Panc1 (cell line): ENCODE data around the gene SMURF2. TPM values are rescaled to one million over a fixed set of nuclear protein-coding genes. Genes with fewer than 3 reads are reported as not detected.

ENCODE experiments used
- ATAC-seq: fragments of 200-7000 bp; cut with Tn5 transposase; 2 replicates; pipeline ENCODE4 v1.9.1; 2020; ENCODE audit warnings: mild to moderate bottlenecking, moderate library complexity
- BruUV-seq: library from RNA; stranded (reverse); fragments of 400-500 nt; replicated peaks from 2 replicates; lab custom pipeline; 2021; lab: Mats Ljungman, UMichigan
- CTCF ChIA-PET: fragments of 300-600 bp; sonication (Branson Sonifier 250); formaldehyde crosslinking; loops from one replicate; lab custom pipeline; 2022; ENCODE audit warnings: antibody characterized with exemption; lab: Charles Lee
- POLR2A ChIA-PET: fragments of 300-600 bp; sonication (Branson Sonifier 250); formaldehyde crosslinking; loops from one replicate; lab custom pipeline; 2022; ENCODE audit warnings: antibody characterized with exemption; lab: Charles Lee
- DNase-seq: peaks from one replicate; pipeline ENCODE4 v3.0.0-alpha.2; 2010; ENCODE audit warnings: low read depth, low spot score
- H3K27ac ChIP-seq: 2 replicates; pipeline ENCODE4 v1.5.1; 2011; ENCODE audit warnings: mild to moderate bottlenecking, low read length, inconsistent platforms
- H3K27me3 ChIP-seq: fragments of 200-500 bp; sonication (Bioruptor generic); 2 replicates; pipeline ENCODE4 v1.6.0; 2014; ENCODE audit warnings: low read length, inconsistent platforms; ENCODE audit not compliant: control insufficient read depth, insufficient read depth
- H3K36me3 ChIP-seq: fragments of 200-500 bp; sonication (Bioruptor generic); 2 replicates; pipeline ENCODE4 v1.5.1; 2014; ENCODE audit warnings: inconsistent platforms, mild to moderate bottlenecking, low read length, moderate library complexity; ENCODE audit not compliant: control insufficient read depth, insufficient read depth
- H3K4me1 ChIP-seq: 2 replicates; pipeline ENCODE4 v1.5.1; 2011; ENCODE audit warnings: inconsistent platforms, mild to moderate bottlenecking, low read length, moderate library complexity; ENCODE audit not compliant: control insufficient read depth, insufficient read depth
- H3K4me3 ChIP-seq, 2 experiments: 2 replicates each; pipeline ENCODE4 v1.5.1; 2011 to 2012; ENCODE audit warnings: low read depth in 2 of 2, low read length in 2 of 2, mild to moderate bottlenecking in 2 of 2, inconsistent platforms in 1 of 2, moderate library complexity in 1 of 2
- H3K9me3 ChIP-seq: fragments of 200-500 bp; sonication (Bioruptor generic); 2 replicates; pipeline ENCODE4 v1.5.1; 2014; ENCODE audit warnings: low read depth, mild to moderate bottlenecking, inconsistent platforms, low read length, moderate library complexity; ENCODE audit not compliant: control insufficient read depth, insufficient read depth
- CTCF ChIP-seq: fragments of 450-650 bp; IDR thresholded peaks from 2 replicates; pipeline ENCODE4 v1.5.1; 2017; ENCODE audit warnings: mild to moderate bottlenecking
- POLR2AphosphoS5 ChIP-seq: IDR thresholded peaks from 2 replicates; pipeline ENCODE4 v1.6.1; 2012; ENCODE audit warnings: mild to moderate bottlenecking, low read depth, low read length, moderate library complexity
- SIN3A ChIP-seq: IDR thresholded peaks from 2 replicates; pipeline ENCODE4 v1.6.1; 2012; ENCODE audit warnings: low read depth, mild to moderate bottlenecking, low read length, moderate library complexity, borderline replicate concordance; ENCODE audit not compliant: insufficient read depth
- TCF7L2 ChIP-seq: IDR thresholded peaks from 2 replicates; pipeline ENCODE4 v1.6.1; 2011; ENCODE audit warnings: mild to moderate bottlenecking, low read depth, low read length, inconsistent platforms
- in situ Hi-C: cut with HindIII; loops from 2 replicates; pipeline ENCODE4 v1.10.0; 2016; ENCODE audit warnings: low sequenced_read_pairs, low pct_unique_long_range_greater_than_20kb
- intact Hi-C: fragments of 100-400 bp; cut with micrococcal nuclease; formaldehyde crosslinking; loops from one replicate; pipeline ENCODE4 v1.10.0; 2022; ENCODE audit not compliant: unreplicated experiment
- total RNA-seq: library from RNA; stranded (reverse); gene quantifications from one replicate; pipeline ENCODE4 v1.2.1, GENCODE V29; 2021; ENCODE audit not compliant: unreplicated experiment
- TF ChIP-seq, protein P1 (sequence below), 2 experiments: IDR thresholded peaks; 2 replicates each; pipeline ENCODE4 v1.6.1; 2011 to 2012; ENCODE audit warnings: low read depth in 2 of 2, control low read depth in 1 of 2, low read length in 1 of 2, mild to moderate bottlenecking in 1 of 2, moderate library complexity in 1 of 2; ENCODE audit not compliant: insufficient read depth in 1 of 2

The SMURF2 gene
- total RNA-seq, 1 experiment from 2014 or later: 21.3 TPM

- ChIA-PET CTCF (no interaction called here), POLR2A (no interaction called here)
- intact Hi-C loops (no loop called here), in situ Hi-C loops (no loop called here)
- no peaks in the 10 kb centered on the region for H3K4me1 ChIP-seq
- H3K9me3 ChIP-seq: no peaks in the 10 kb centered on the region
- no peak overlapping the region for H3K4me3 ChIP-seq
- H3K27me3 ChIP-seq: no peaks in the 10 kb centered on the region
- H3K27ac ChIP-seq: no peak overlapping the region
- no peaks in the 10 kb centered on the region for H3K36me3 ChIP-seq
- DNase-seq (no peak), ATAC-seq (no peak)
- no TSS peak for BruUV-seq
- TF ChIP-seq SIN3A (no peak), TCF7L2 (no peak), POLR2AphosphoS5 (no peak), CTCF (no peak)
- TF ChIP-seq, protein P1, sequence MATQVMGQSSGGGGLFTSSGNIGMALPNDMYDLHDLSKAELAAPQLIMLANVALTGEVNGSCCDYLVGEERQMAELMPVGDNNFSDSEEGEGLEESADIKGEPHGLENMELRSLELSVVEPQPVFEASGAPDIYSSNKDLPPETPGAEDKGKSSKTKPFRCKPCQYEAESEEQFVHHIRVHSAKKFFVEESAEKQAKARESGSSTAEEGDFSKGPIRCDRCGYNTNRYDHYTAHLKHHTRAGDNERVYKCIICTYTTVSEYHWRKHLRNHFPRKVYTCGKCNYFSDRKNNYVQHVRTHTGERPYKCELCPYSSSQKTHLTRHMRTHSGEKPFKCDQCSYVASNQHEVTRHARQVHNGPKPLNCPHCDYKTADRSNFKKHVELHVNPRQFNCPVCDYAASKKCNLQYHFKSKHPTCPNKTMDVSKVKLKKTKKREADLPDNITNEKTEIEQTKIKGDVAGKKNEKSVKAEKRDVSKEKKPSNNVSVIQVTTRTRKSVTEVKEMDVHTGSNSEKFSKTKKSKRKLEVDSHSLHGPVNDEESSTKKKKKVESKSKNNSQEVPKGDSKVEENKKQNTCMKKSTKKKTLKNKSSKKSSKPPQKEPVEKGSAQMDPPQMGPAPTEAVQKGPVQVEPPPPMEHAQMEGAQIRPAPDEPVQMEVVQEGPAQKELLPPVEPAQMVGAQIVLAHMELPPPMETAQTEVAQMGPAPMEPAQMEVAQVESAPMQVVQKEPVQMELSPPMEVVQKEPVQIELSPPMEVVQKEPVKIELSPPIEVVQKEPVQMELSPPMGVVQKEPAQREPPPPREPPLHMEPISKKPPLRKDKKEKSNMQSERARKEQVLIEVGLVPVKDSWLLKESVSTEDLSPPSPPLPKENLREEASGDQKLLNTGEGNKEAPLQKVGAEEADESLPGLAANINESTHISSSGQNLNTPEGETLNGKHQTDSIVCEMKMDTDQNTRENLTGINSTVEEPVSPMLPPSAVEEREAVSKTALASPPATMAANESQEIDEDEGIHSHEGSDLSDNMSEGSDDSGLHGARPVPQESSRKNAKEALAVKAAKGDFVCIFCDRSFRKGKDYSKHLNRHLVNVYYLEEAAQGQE (IDR thresholded peaks at IDR 0.05; ENCODE audit: insufficient read depth in 1 of 2, low read depth in 2 of 2, low read length in 1 of 2): no peak
Measured at GRCh38 chr17:64632194-64632593, 29.9 kb downstream of the SMURF2 start.

DNA sequence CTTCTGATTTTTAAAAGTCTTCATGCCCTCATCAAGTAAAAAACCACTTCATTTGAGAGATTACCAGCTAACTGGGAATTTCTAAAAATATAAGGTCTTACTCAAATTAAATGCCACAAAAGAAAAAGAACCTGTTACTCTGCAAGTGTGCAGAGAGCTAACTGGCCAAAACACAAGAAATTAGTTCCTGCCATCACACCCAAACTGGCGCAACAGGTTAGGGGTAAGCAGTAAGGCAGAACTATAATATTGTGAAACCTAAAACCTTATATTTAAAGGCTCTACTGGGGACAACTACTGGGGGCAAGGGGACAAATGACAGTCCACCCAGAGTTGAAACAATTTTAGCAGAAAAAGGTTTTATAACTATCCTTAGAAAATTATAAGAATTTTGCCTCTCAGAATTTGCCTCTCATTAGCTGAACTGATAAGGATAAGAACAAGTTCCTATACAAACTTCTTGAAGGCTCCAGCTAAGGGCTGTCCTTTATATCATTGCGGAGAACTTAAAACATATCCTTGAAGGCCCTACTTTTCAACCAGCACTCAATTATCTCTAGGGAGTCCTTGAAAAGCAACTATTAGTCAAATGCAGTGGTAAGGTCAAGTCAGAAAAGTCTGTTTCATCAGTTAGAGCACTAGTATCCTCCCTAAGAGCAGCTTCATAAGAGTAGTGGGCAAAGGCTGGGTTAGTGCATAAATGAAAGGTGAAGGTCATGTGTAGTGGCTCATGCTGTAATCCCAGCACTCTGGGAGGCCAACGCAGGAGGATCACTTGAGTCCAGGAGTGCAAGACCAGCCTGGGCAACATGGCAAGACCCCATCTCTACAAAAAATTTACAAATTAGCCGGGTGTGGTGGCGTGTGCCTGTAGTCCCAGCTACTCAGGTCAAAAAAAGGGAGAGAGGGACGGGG lies 31.5 kb downstream of the SMURF2 start:
- Histone ChIP-seq H3K4me3 (no peak overlapping the region), H3K9me3 (no peaks in the 10 kb centered on the region), H3K36me3 (no peaks in the 10 kb centered on the region), H3K27me3 (no peaks in the 10 kb centered on the region), H3K4me1 (no peaks in the 10 kb centered on the region), H3K27ac (no peak overlapping the region)
- DNase-seq (no peak), ATAC-seq (no peak)
- intact Hi-C loops (no loop called here), in situ Hi-C loops (no loop called here)
- TF ChIP-seq SIN3A: no peak
- TF ChIP-seq POLR2AphosphoS5: no peak
- CTCF ChIA-PET: interaction anchor here (0.9 kb wide), 1 partner anchor 18 kb away, joined by 3 read pairs; no protein-coding TSS in a partner anchor
- POLR2A ChIA-PET: no interaction called here
- BruUV-seq: no TSS peak

DNA sequence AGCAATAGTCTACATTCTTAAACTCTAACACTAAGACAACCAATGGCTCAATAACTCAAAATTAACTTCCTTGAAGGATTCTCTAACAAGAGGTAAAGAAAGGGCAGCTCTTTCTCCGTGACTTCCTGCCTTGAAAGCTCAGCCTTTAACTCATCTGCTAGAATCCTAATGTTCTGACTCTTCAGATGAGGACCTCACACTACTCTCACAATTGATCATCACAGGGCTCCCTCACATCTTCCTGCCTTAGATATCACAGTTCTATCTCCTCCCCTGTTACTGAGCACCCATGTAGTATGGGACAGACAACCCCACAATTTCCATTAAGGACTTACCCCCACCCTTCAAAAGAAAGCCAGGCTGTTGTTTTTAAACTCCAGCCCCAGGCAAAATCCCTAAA lies 33.5 kb downstream of the SMURF2 start:
- ATAC-seq: no peak
- H3K27ac ChIP-seq: no peak overlapping the region
- no TSS peak for BruUV-seq
- CTCF ChIA-PET: no interaction called here
- POLR2A ChIA-PET: no interaction called here
- H3K9me3 ChIP-seq: no peaks in the 10 kb centered on the region
- H3K4me1 ChIP-seq: no peaks in the 10 kb centered on the region
- intact Hi-C loops (no loop called here), in situ Hi-C loops (no loop called here)
- no peaks in the 10 kb centered on the region for H3K36me3 ChIP-seq
- H3K4me3 ChIP-seq: no peak overlapping the region
- H3K27me3 ChIP-seq: no peaks in the 10 kb centered on the region
- DNase-seq: no peak
- TF ChIP-seq TCF7L2 (no peak), CTCF (no peak), SIN3A (no peak), POLR2AphosphoS5 (no peak)
- TF ChIP-seq, protein P1 (IDR thresholded peaks at IDR 0.05; ENCODE audit: insufficient read depth in 1 of 2, low read depth in 2 of 2, low read length in 1 of 2): no peak
